Stimulated activated CD4-positive, alpha-beta T cell treated with anti-CD3 and anti-CD28 coated beads, Interleukin-12 subunit alpha, Interleukin-12 subunit beta, amount 100 ng/mL, for 48 hours (primary cell): ENCODE results near the gene MEGF6.
A peak's percentile ranks its signal among the peaks of the same experiment; 100 is the strongest.

Experiments
- DNase-seq, 3 donors: peaks; one replicate each; pipeline ENCODE4 v3.0.0-alpha.2; 2020; ENCODE audit warnings: low read depth in 2 of 3, low spot score in 1 of 3

MEGF6 gene

DNA sequence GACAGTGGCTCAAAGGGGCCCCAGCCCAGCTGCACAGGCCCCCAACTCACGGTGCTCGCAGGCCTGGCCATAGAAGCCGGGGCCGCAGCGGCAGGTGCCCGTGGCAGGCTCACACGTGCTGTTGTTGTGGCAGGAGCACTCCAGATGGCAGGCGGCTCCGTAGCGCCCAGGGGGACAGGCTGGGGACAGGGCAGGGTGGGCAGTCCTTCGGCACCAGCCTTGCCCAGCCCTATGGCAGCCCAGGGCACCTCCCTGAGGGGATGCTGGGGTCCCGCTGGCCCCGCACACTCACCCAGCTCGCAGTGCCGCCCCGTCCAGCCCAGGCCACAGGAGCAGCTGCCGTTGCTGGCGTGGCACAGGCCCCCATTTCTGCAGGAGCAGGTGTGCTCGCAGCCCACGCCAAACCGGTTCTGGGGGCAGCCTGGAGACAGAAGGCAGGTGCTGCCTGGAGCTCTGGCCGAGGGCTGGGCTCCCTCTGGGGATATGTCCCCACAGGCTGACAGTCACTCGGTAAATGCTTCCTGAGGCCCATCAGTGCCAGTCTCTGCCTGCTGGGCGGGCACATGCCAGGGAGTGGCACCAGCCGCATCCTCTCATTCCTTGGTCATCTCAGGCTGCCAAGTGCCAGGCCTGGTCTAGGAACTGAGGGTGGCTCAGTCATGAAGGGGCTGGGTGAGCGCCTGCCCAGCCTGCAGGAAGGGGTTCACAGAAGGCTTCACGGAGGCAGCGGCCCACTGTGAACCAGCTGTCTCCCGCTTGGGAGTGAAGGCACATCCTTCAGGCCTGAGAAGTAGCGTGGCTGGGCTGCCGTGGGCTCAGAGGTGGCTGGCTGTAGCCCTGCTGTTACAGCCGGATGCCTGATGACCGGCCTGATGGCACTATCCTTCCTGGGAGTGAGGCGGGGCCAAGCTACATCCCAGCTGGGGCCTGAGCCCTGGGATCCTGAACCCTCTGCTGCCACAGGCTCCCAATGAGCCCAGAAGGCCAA is 116.7 kb downstream of the MEGF6 start:
- DNase-seq = no peak

DNA sequence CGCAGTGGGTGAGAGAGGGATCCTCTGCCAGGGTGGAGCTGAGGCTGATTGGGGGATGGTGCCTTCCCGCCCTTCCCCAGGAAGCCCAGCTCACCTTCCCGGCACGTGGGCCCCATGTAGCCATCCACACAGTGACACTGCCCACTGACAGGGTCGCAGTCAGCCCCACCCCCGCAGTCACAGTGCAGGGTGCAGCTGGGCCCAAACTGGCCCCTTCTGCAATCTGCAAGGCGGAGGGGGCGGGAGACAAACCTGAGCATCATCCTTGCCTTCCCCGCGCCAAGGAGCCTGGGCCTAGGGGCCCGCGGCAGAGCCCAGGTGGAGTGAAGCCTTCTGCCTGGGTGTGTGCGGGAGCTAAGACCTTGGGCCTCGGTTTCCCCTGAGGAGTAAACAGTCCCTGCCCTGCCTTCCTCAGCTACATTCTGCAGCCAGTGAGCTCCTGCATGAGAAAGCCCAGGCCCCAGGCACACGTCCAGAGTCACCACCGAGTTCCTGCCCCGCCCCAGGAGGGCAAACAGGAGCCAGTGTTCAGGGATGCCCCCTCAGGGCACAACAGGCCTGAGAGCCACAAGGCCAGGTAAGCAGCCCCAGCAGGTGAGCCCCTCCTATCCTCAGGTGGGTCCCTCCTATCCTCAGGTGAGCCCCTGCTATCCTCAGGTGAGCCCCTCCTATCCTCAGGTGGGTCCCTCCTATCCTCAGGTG is 118.6 kb downstream of the MEGF6 start:
- DNase-seq = no peak

DNA sequence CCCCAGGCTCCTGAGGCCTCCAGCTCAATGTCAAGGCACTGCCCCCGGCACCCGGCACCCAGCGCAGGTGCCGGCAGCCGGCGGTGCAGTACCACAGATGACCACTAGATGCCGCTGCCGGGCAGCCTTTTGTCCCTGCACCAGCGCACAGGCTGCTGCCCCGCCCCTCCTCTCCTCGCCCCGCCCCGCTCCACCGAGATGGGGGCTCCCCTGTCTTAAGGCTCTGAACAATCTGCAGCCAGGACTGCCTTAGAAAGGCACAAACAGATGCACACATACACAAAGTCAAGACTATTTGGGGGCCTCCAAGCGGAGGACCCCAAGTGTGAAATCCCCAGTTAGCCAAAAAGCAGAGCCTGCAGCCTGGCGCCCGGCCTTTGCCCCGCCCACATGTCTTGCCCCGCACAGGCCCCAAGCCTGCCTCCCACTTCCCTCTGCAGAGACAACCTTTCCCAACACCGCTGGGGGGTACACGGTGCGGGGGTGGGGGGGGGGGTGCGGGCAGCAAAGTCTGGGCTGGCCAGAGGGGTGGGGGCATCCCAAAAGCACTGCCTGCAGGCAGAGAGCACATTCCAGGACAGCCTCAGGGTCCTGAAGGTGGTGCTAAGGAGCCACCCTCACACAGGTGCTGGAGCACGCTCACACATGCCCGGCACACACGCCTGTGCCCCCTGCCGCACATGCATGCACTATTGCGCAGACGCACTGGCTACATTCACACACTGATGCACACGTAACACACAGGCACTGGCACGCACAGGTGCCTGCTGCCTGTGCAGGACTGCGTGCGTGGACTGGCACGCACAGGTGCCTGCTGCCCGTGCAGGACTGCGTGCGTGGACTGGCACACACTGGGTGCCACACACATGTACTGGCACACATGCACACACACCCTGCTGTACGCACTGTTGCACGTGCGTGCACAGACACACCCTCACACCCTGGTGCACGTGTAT is 119.7 kb downstream of the MEGF6 start:
- DNase-seq = peak; percentile 56 to 84 (median 78)

DNA sequence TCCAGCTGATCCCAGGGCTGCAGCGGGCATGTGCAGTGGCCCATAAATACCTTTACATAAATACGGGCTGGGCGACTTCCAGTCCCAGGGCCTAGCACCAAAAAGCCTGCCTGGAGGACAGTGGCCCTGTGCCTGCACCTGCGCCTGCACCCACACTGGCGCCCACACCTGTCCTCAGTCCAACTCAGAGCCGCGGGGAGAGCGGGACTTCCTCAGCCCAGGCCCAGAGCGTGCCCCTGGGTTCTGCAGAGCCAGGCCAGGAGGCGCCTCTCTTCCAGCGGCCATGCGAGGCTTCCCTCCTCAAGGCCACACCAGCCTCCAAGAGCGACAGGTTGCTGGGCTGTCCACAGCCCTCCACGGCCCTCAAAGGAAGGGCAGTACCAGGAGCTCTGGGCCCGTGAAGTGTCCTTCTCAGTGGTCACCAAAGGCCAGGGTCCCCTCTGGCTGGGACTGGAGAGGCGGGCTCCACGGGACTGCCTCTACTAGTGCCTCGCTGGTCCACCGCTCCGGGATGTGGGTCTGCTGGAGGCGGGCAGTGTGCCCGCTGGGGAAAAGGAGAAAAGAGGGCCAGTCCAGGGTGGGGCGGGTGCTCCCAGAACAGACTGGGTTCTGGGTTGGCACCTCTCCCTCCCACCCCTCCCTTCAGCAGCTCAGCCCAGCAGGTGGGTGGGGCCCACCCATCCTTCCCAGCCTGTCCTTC is 121.1 kb downstream of the MEGF6 start:
- DNase-seq = no peak

DNA sequence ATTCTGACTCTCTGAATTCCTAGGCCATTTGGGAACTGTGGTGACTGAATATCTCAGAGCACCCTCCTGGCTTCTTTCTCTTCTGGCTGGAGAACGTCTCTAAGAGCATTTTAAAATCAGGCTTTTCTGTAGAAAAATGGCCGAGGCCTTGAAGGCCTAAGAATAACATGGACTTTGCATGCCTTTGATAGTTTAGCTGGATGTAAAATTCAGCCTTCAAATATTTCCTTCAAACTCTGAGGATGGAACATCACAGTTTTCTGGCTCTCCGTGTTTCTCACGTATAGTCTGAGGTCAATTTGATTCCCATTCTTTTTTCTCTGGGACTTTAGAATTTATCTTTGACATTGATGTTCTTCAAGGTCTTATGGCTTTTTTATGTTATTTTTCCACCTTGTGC is 122.9 kb downstream of the MEGF6 start:
- DNase-seq = no peak

GRCh38 chr1:3485016-3485415 is 126.3 kb downstream of the MEGF6 start:
- DNase-seq = no peak

- DNase-seq = peak in 2 of 3 donors; percentile 19 to 27
Observed at GRCh38 chr1:3483801-3484444, 127.4 kb downstream of the MEGF6 start.

DNA sequence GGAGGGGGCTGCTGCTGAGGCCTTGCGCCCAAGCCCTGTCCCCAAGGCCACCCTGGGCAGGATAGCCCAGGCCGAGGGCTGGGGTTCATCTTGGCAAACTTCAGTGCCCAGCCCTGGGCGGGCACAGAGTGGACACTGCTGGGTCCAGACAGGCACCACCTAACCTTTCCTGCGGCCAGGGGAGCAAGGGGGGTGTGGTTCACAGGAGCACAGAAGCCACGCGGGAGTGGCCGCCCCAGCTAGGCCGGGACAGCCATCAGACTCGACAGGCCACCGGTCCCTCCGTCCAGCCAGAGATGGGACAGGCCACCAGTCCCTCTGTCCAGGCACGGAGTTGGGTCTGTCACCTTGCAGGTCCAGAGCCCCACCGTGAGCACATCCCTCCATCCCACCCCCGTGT is 127.9 kb downstream of the MEGF6 start:
- DNase-seq = no peak

DNA sequence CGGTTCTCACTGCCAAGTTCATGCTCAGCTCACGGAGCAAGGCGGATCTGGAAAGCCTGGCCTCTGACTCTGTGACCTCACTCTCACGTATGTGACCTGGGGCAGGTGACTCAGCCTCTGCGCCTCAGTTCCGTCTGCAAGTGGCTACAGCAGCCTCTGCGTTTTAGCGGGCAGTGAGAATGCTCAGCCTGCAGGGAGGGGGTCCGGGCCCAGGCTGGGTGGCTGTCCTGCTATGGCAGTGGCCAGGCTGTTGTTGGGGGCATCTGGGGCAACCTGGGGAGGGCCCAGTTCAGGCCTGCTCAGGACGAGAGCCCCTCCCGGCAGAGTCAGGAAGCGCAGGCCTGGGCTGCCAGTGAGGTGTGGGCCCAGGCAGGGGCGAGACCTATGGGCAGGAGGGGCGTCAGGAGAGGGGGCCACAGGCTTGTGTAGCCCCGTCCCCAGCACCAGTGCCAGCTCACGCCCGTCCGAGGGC is 128.9 kb downstream of the MEGF6 start:
- DNase-seq = no peak

DNA sequence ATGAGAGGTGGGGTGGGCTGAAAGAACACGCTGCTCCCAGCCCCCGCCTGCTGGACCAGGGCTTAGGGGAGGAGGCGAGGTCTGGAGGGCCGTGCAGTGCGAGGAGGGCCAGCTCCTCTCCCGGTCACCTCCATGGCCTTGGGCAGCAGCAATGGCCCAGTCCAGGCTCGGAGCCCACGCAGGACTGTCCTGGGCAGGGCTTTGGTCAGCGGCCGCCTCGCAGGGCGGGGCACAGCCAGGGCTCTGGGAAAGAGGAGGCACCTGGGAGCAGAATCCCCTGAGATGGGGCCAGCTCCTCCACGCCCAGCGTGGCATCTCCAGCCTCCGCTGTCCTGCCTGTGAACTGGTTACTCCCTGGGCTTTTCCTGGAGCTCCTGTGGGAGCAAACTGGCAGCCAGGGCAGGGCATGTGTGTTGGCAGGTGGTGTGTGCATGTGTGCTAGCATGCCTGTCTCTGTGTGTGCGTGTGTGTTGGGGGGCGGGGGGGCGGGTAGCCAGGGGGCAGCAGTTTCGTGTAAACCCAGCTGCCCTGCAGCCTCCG is 129.4 kb downstream of the MEGF6 start:
- DNase-seq = no peak

DNA sequence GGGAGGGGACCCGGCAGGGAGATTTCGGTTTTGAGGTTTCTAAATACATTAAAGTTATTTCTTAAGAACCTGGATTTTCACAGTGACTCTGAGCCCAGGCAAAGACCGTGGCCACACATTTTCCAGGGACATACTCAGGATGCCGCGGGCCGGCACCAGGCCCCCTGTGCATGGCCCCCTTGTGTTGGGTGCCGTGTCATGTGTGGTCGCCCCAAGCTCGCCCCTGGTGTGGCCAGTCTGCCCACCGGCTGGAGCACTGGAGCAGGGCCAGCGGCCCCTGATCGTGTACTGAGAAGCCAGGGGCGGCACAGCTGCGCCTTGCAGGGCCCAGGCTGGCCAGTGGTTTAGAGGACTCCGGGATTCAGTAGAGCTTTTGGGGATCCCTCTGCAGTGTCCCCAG is 130.3 kb downstream of the MEGF6 start:
- no peak for DNase-seq

GRCh38 chr1:3480369-3480719 is 131.0 kb downstream of the MEGF6 start:
- DNase-seq = no peak

GRCh38 chr1:3479511-3480368 is 131.6 kb downstream of the MEGF6 start:
- DNase-seq = no peak

DNA sequence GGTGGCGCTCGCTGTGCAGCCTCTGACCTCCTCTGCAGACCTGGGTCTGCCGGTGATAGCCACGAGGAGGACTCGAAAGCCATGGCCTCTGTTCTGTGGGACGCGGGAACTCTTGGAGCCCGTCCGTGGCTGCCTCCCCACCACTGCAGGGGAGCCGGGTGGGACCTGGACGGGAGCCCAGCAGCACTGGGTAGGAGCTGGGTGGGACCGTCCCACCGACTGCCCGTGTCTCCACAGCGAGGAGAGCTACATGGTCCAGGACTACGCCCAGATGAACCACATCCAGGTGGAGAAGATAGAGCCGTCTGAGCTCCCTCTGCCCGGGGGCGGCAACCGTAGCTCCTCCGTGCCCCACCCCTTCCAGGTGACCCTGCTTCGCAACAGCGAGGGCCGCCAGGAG is 133.1 kb downstream of the MEGF6 start:
- DNase-seq = no peak

DNA sequence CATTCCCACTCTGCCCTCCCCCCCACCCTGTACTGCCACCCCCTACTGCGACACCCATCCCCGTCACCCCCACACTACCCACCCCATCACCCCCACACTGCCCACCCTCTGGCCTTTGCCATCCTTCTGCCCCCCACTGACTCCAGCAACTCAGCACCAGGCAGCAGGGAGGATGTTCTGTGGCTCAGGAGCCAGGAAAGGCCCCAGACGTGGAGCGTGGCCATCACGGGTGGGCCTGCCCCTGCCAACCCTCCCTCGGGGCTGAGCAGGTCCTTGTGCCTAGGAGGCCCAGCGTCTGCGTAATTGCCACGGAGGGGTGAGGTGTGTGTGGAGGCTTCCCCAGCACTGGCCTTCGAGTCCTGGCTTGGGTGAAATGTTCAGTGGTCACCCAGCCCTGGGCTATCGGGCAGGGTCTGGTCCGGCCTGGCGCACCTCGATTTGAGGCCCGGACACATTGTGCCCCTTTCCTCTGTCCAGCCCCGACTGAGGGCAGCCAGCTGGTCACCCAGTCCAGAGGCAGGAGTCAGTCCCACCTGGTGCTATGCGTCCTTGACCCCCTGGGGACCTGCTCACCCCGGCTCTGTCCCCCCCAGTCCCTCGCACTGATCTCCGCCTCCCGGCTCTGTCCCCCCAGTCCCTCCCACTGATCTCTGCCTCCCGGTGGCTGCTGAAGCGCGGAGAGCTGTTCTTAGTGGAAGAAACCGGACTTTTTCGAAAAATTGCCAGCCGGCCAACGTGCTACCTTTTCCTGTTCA is 133.9 kb downstream of the MEGF6 start:
- no peak for DNase-seq

DNA sequence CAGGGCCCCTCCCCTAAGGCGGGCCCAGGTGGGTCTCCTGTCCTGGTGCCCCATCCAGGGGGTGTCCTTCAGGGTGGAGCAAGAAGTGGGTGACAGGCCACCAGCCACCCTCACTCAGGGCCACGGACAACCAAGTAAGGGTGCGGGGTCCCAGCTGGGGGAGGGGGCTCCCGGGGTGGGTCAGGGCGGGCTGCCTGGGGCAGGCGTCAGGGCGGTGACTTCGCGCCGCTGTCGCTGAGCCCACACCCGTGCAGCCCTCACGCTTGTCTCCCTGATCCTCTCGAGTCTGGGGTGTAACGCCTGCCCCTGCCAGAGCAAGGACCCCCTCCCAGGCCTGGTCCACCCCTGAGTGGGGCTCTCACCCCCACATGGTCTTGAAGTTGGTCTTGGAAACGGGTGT is 134.6 kb downstream of the MEGF6 start:
- DNase-seq = no peak

DNA sequence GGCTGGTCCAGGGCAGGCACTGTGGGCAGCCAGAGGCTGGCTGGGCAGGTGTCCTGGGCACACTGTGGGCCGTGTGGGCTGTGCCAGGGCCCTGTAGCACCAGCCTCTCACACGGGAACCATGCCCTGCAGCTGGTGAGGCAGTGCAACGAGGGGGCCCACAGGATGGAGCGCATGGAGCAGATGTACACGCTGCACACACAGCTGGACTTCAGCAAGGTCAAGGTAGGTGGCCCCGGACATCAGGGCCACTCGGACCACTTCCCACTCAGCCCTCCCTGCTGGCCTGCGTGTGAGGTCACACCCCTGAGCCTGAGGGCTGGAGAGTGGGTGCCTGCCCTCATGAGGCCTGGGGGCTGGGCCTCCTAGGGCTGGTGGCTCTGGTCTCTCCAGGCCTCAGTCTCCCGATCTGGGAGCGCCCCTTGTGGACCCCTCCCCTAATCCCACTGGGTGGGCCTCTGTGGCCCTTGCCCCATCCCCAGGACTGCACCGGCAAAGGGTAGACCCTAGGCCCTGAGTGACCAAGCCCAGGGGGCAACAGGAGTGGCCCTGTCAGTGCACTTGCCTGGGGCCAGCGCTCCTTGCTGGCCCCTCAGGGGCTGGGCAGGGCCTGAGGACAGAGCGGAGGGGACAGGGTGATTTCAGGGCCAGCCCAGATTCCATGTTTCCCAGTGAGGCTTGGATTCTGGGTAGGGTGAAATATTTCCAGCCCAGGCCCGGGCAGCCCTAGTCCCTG is 135.3 kb downstream of the MEGF6 start:
- DNase-seq = no peak
